ENCODE results near the gene FNDC3B.

DNA sequence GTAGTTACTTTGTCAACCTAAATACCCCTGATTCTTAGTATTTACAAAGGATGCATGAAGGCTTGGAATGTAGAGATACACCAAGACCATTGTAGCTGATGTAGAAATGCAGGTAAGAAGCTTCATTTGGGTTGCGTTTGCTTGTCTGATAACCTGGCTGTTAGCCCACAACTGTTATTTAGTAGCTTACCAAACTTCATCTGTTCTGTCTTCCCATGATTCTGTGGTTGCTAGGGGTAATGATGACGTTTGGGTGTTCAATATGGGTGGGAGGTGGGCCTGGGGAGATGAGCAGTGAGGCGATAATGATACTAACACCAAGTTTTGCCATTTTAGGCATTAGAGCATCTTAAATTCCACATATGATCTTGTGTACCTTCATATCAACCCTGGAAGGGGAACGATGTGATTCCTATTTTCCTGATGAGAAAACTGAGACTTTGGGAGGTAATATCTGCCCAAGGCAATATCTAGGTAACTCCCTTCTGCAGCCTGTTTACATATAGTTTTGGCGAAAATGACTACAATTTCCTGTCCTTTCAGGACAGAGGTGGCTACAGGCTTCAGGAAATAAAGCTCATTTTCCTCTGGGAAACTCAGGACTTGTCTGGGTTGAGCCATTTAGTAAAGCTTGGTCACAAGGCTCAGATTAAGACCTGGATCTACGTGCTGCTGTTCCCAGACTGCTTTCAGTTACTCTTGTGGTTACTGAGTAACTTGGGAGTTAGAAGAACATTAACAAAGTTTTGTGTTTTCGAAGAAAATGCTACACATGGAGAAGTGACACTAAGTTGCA is 26.8 kb downstream of the FNDC3B start:
- TF ChIP-seq, protein P1, sequence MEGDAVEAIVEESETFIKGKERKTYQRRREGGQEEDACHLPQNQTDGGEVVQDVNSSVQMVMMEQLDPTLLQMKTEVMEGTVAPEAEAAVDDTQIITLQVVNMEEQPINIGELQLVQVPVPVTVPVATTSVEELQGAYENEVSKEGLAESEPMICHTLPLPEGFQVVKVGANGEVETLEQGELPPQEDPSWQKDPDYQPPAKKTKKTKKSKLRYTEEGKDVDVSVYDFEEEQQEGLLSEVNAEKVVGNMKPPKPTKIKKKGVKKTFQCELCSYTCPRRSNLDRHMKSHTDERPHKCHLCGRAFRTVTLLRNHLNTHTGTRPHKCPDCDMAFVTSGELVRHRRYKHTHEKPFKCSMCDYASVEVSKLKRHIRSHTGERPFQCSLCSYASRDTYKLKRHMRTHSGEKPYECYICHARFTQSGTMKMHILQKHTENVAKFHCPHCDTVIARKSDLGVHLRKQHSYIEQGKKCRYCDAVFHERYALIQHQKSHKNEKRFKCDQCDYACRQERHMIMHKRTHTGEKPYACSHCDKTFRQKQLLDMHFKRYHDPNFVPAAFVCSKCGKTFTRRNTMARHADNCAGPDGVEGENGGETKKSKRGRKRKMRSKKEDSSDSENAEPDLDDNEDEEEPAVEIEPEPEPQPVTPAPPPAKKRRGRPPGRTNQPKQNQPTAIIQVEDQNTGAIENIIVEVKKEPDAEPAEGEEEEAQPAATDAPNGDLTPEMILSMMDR (IDR thresholded peaks at IDR 0.05 in 8 of 11, conservative IDR thresholded peaks at IDR 0.05 in 3 of 11): no peak
- no peak for TF ChIP-seq POLR2AphosphoS5 (IDR thresholded peaks at IDR 0.05)
